Skin epidermis (tissue), 12 donors: Measurements from ENCODE around the gene FTSJ3.

Experiments used
- H3K27ac ChIP-seq, 21 experiments: fragments of 200-600 bp; sonication (generic) in 11 of 21; one replicate each; pipeline ENCODE4 v1.5.0; 2020; ENCODE audit warnings: mild to moderate bottlenecking in 3 of 21, inconsistent platforms in 2 of 21, moderate library complexity in 2 of 21
- H3K4me3 ChIP-seq, 7 experiments: fragments of 200-600 bp; sonication (generic) in 2 of 7; one replicate each; pipeline ENCODE4 v1.5.0; 2020; ENCODE audit warnings: inconsistent platforms in 2 of 7, mild to moderate bottlenecking in 2 of 7, moderate library complexity in 1 of 7

The FTSJ3 gene

GRCh38 chr17:63843910-63844677 lies 16.6 kb upstream of the FTSJ3 start:
- peak overlapping the region in 3 of 7 experiments; percentile 79 to 91 (median 87) for H3K4me3 ChIP-seq

DNA sequence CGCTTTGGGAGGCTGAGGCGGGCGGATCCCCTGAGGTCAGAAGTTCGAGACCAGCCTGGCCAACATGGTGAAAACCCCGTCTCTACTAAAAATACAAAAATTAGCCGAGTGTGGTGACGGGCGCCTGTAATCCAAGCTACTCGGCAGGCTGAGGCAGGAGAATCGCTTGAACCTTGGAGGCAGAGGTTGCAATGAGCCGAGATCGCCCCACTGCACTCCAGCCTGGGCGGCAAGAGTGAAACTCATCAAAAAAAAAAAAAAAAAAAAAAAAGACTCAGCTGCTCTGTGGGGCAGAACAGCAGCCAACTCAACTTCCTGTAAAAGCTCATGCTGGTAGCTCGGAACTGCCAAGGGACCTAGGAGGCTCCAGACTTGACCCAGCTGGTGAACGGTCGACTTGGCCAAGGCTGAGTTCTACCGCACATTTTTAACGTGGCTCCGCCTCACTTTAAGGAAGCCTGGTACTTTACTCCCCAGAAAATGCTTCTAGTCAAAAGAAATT lies 16.0 kb upstream of the FTSJ3 start:
- peak overlapping the region in 19 of 21 experiments; percentile 73 to 98 (median 91) for H3K27ac ChIP-seq
- peak overlapping the region; percentile 79 to 91 (median 86) for H3K4me3 ChIP-seq

More at GRCh38 chr17:63843910-63844677, 16.6 kb upstream of the FTSJ3 start:
- peak overlapping the region in 18 of 21 experiments; percentile 78 to 98 (median 92) for H3K27ac ChIP-seq

GRCh38 chr17:63842540-63843386 lies 15.3 kb upstream of the FTSJ3 start, which contains the start of gene SMARCD2:
TSS of gene SMARCD2 (minus strand) at chr17:63842685. CDS start at chr17:63842674, 11 bp downstream.
- peak within 1 kb of the TSS; percentile 79 to 91 (median 86) for H3K4me3 ChIP-seq
- H3K27ac ChIP-seq, result peak within 1 kb of the TSS; percentile 86 to 98 (median 92)

GRCh38 chr17:63842173-63842539 lies 14.7 kb upstream of the FTSJ3 start:
- Histone ChIP-seq H3K27ac (peak overlapping the region; percentile 86 to 98 (median 92)), H3K4me3 (peak overlapping the region; percentile 79 to 91 (median 86))

DNA sequence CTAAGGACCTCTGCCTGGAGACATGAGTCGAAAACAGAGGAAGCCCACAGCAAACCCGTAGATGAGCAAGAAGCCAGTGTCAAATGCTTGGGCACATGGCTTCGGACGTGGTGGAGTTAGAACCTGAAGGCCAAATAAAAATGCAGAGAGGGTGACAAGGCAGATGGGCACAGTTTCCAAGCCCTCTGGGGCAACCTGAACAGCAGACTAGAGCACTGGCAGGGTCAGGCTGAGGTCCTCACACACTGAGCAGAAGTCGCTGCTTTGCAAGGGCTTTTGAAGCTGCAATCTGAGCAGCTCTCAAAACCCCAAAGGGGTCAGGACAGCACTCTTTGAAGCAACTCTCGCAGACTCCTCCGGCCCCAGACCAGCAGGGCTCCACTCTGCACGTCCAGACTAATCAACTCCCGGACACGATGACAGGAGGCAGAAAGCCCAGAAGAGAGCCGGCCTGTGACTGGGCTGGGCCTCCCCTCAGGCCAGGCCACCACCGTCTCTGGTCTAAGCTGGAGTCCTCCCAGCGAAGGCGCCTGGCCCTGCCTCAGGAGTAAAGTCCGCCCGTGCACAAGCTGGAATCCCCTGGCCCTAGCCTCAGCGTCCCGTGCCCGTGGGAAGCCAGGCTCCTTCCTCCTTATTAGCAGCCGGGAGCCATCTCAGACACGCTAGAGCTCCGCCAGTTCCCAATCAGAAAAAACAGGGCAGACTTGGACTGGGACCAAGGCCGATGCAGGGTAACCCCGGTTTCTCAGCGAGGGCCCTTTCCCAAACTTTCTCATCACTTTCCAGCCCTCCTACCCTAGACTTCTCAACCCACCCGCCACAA lies 14.1 kb upstream of the FTSJ3 start:
- H3K27ac ChIP-seq, result peak overlapping the region; percentile 86 to 98 (median 92)

DNA sequence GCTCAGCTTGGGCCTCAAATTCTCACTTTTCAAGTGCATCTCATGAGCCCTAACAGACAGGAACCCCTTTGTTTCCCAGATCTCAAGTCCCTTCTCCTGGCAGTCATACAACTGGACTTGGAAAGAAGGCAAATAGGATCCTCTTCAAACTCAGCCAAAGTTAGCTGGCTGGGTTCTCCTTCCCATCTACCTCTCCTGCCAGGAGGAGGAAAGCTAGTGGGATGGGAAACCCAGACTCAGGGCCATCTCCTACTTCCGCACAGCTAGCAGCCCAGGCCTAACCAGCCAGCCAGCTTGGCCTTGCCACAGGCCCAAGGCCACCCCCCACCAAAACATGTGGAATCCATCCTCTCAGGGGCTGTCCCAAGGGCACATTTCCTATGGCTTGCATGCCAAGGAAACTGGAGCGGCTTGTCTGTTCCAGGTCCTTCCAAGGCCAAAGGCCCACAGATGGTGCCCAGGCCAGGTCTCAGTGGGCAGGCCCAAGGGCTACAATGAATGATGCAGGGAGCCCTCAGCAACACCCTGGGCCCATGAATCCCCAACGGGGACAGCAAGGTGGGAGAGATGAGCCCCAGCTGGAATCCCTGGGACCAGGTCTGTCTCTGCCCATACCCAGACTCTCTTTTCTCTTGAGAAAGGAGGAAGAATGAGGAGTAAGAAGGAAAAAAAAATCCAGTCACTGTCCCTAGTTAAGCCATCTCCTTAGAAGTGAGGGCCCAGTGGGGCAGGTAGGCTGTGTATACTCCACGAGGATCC lies 13.3 kb upstream of the FTSJ3 start:
- peak overlapping the region; percentile 79 to 91 (median 86) for H3K4me3 ChIP-seq
- peak overlapping the region in 20 of 21 experiments; percentile 88 to 98 (median 92) for H3K27ac ChIP-seq

More for the DNA sequence above, 14.1 kb upstream of the FTSJ3 start:
- peak overlapping the region; percentile 79 to 91 (median 86) for H3K4me3 ChIP-seq

- H3K27ac ChIP-seq, result peak overlapping the region in 20 of 21 experiments; percentile 34 to 98 (median 88)
- peak overlapping the region in 2 of 7 experiments; percentile 9 to 15 for H3K4me3 ChIP-seq
Observed at GRCh38 chr17:63838631-63839171, 11.2 kb upstream of the FTSJ3 start.

DNA sequence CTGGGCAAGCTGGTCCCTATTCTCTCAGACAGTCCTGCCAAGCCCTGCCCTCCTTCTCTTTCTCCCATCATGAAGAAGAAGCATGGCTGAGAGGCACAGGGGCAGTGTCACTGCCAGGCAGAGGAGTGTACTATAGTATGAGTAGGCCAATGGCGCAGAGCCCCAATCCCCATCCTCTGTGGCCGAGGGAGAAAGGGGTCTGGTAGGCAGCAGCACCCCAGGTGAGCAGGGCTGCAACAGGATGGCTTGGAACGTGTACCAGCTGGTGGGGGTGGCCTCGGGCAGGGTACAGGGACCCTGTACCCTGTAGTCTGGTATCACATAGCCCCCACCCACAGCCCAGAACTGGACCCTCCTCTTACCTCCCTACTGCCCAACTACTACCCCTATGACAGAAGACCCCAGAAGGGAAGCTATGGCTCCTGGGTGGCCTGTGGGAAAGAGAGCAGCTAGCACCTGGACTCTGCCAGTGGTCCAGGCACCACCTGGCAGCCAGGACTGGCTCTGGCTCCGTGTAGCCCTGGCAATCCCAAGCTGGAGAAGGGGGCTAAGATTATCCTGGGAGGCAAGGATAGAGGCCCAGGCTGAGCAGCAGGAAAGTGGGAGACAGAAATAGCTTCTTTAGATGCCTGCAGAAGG lies 10.6 kb upstream of the FTSJ3 start:
- no peak overlapping the region for H3K4me3 ChIP-seq
- peak overlapping the region in 18 of 21 experiments; percentile 34 to 98 (median 75) for H3K27ac ChIP-seq

GRCh38 chr17:63837480-63837879 lies 10.0 kb upstream of the FTSJ3 start:
- no peak overlapping the region for H3K4me3 ChIP-seq
- peak overlapping the region in 16 of 21 experiments; percentile 45 to 98 (median 80) for H3K27ac ChIP-seq

GRCh38 chr17:63836811-63837210 lies 9.3 kb upstream of the FTSJ3 start:
- H3K27ac ChIP-seq, result peak overlapping the region in 5 of 21 experiments; percentile 47 to 98 (median 80)

GRCh38 chr17:63835167-63835720 lies 7.8 kb upstream of the FTSJ3 start:
- H3K4me3 ChIP-seq, result no peak overlapping the region
- peak overlapping the region in 3 of 21 experiments; percentile 6 to 51 (median 11) for H3K27ac ChIP-seq

More at GRCh38 chr17:63836811-63837210, 9.3 kb upstream of the FTSJ3 start:
- H3K4me3 ChIP-seq, result no peak overlapping the region

DNA sequence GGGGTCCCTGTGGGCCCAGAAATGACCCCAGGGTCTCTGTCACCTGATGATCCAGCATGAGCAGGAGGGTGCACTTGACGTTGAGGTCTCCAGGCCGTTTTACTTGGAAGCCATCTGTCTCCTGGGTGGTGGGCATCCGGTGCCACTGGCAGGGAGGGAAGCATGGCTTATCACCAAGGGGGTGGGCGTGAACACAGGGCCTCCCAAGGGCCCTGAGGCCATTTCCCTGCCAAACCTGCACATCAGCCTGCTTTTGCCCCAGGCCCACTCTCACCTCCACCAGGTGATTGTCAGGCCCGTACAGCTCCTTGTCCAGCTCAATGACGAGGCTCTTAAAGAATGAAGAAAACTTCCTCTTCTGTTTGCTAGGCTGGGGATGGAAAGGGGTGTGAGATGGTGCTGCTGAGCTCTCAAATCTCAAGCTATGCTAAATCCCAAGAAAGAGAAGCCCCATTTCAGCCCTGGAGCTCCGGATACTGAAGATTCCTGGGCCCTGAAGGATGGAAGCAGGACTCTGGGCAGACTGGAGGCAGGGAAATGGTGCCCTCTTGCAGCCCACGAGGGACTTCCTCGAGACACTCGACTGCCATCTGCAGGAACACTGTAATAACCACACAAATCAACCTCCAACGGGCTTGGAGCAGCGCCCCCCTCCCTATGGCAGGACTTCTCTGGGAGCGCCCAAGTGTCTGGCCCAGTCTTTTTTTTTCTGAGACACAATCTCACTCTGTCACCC lies 7.1 kb upstream of the FTSJ3 start:
- no peak overlapping the region for H3K4me3 ChIP-seq
- H3K27ac ChIP-seq, result peak overlapping the region in 8 of 21 experiments; percentile 3 to 32 (median 8)

GRCh38 chr17:63833741-63834373 lies 6.4 kb upstream of the FTSJ3 start:
- Histone ChIP-seq H3K27ac (peak overlapping the region in 1 of 21 experiments; percentile 11), H3K4me3 (no peak overlapping the region)

GRCh38 chr17:63833026-63833740 lies 5.7 kb upstream of the FTSJ3 start:
- H3K4me3 ChIP-seq, result no peak overlapping the region
- H3K27ac ChIP-seq, result no peak overlapping the region

GRCh38 chr17:63832455-63832854 lies 5.0 kb upstream of the FTSJ3 start:
- Histone ChIP-seq H3K27ac (no peak overlapping the region), H3K4me3 (no peak overlapping the region)
